ENCODE results near the gene ATP5F1A.
A peak's percentile ranks its signal among the peaks of the same experiment; 100 is the strongest.

- TF ChIP-seq, protein P1, sequence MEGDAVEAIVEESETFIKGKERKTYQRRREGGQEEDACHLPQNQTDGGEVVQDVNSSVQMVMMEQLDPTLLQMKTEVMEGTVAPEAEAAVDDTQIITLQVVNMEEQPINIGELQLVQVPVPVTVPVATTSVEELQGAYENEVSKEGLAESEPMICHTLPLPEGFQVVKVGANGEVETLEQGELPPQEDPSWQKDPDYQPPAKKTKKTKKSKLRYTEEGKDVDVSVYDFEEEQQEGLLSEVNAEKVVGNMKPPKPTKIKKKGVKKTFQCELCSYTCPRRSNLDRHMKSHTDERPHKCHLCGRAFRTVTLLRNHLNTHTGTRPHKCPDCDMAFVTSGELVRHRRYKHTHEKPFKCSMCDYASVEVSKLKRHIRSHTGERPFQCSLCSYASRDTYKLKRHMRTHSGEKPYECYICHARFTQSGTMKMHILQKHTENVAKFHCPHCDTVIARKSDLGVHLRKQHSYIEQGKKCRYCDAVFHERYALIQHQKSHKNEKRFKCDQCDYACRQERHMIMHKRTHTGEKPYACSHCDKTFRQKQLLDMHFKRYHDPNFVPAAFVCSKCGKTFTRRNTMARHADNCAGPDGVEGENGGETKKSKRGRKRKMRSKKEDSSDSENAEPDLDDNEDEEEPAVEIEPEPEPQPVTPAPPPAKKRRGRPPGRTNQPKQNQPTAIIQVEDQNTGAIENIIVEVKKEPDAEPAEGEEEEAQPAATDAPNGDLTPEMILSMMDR (conservative IDR thresholded peaks at IDR 0.05; ENCODE audit: low read length) = peak; percentile 74
- TF ChIP-seq EZH2phosphoT487 (IDR thresholded peaks at IDR 0.05; ENCODE audit: borderline replicate concordance, low read depth, low read length) = no peak
These were observed 24.4 kb downstream of the ATP5F1A start for GRCh38 chr18:46073474-46074331.

Measured in OCI-LY7 (cell line).